CD14-positive monocyte (primary cell): ENCODE measurements around the gene TIPRL. TPM values are rescaled to one million over a fixed set of nuclear protein-coding genes. Genes with fewer than 3 reads are reported as not detected.

ENCODE experiments used
- DNase-seq, 3 donors: peaks; one replicate each; pipeline ENCODE4 v3.0.0-alpha.2; 2011 to 2022
- H2AFZ ChIP-seq: 2 replicates; pipeline ENCODE4 v1.6.0; 2012; ENCODE audit warnings: mild to moderate bottlenecking, low read depth, low read length, inconsistent platforms; ENCODE audit not compliant: insufficient read depth, poor library complexity, severe bottlenecking
- H3K27ac ChIP-seq, 2 donors: 1 replicate in 1 of 2; 2 replicates in 1 of 2; pipeline ENCODE4 v1.5.1; 2012 to 2013; ENCODE audit warnings: low read length in 2 of 2, control low read depth in 1 of 2, inconsistent platforms in 1 of 2, low read depth in 1 of 2, mild to moderate bottlenecking in 1 of 2
- H3K27me3 ChIP-seq, 2 donors: one replicate each; pipeline versions ENCODE4 v1.6.0 to v1.6.1; 2011 to 2013; ENCODE audit warnings: low read length in 2 of 2; ENCODE audit not compliant: control insufficient read depth in 2 of 2, insufficient read depth in 2 of 2
- H3K36me3 ChIP-seq, 2 donors: replicated peaks in 1 of 2; 1 replicate in 1 of 2; 2 replicates in 1 of 2; pipeline versions ENCODE4 v1.5.1 to v1.6.1; 2012 to 2013; ENCODE audit warnings: low read length in 2 of 2, control low read depth in 1 of 2, inconsistent platforms in 1 of 2, mild to moderate bottlenecking in 1 of 2; ENCODE audit not compliant: insufficient read depth in 2 of 2, control insufficient read depth in 1 of 2
- H3K4me1 ChIP-seq, 2 donors: 1 replicate in 1 of 2; 2 replicates in 1 of 2; pipeline versions ENCODE4 v1.5.1 to v1.6.1; 2012 to 2013; ENCODE audit warnings: low read length in 2 of 2, control low read depth in 1 of 2, inconsistent platforms in 1 of 2, mild to moderate bottlenecking in 1 of 2, moderate library complexity in 1 of 2; ENCODE audit not compliant: insufficient read depth in 2 of 2, control insufficient read depth in 1 of 2
- H3K4me2 ChIP-seq: replicated peaks from 2 replicates; pipeline ENCODE3; 2012; ENCODE audit warnings: low read length, moderate library complexity, mild to moderate bottlenecking; ENCODE audit not compliant: poor library complexity, severe bottlenecking; ENCODE audit errors: extremely low read depth
- H3K4me3 ChIP-seq, 3 experiments: fragments of 200-600 bp in 1 of 3; sonication (generic) in 1 of 3; replicated peaks in 1 of 3; 1 replicate in 2 of 3; 2 replicates in 1 of 3; pipeline ENCODE4 v1.5.1; 2011 to 2013; ENCODE audit warnings: low read length in 3 of 3, mild to moderate bottlenecking in 3 of 3, control low read depth in 2 of 3, low read depth in 2 of 3, inconsistent platforms in 1 of 3, moderate library complexity in 1 of 3
- H3K79me2 ChIP-seq: 2 replicates; pipeline ENCODE4 v1.6.0; 2012; ENCODE audit warnings: mild to moderate bottlenecking, control low read depth, inconsistent platforms, low read length, moderate library complexity; ENCODE audit not compliant: insufficient read depth
- H3K9ac ChIP-seq: 2 replicates; pipeline ENCODE4 v1.6.0; 2017; ENCODE audit warnings: low read length, mild to moderate bottlenecking; ENCODE audit not compliant: insufficient read depth, poor library complexity, severe bottlenecking
- H3K9me3 ChIP-seq, 2 donors: replicated peaks in 1 of 2; 1 replicate in 1 of 2; 2 replicates in 1 of 2; pipeline versions ENCODE4 v1.5.1 to v1.6.1; 2012 to 2013; ENCODE audit warnings: low read length in 2 of 2, control low read depth in 1 of 2; ENCODE audit not compliant: control insufficient read depth in 1 of 2, insufficient read depth in 1 of 2
- H4K20me1 ChIP-seq: 2 replicates; pipeline ENCODE4 v1.6.0; 2012; ENCODE audit warnings: mild to moderate bottlenecking, low read length, control low read depth, moderate library complexity; ENCODE audit not compliant: insufficient read depth
- H3K27ac Mint-ChIP-seq, 7 donors: one replicate each; pipeline ENCODE4 v1.8.0; 2020; ENCODE audit warnings: mild to moderate bottlenecking in 7 of 7, mixed read lengths in 7 of 7, moderate library complexity in 6 of 7, inconsistent platforms in 2 of 7
- H3K27me3 Mint-ChIP-seq, 3 donors: one replicate each; pipeline ENCODE4 v1.8.0; 2021 to 2022; ENCODE audit warnings: low read depth in 3 of 3, mild to moderate bottlenecking in 3 of 3, mixed read lengths in 3 of 3, moderate library complexity in 3 of 3, inconsistent platforms in 1 of 3
- H3K36me3 Mint-ChIP-seq, 2 donors: one replicate each; pipeline ENCODE4 v1.8.0; 2020; ENCODE audit warnings: mixed read lengths in 2 of 2, inconsistent platforms in 1 of 2, mild to moderate bottlenecking in 1 of 2
- H3K4me1 Mint-ChIP-seq: one replicate; pipeline ENCODE4 v1.8.0; 2020; ENCODE audit warnings: mild to moderate bottlenecking, mixed read lengths
- H3K4me3 Mint-ChIP-seq, 2 donors: one replicate each; pipeline ENCODE4 v1.8.0; 2020; ENCODE audit warnings: mild to moderate bottlenecking in 2 of 2, mixed read lengths in 2 of 2, moderate library complexity in 1 of 2
- H3K9me3 Mint-ChIP-seq, 7 donors: one replicate each; pipeline ENCODE4 v1.8.0; 2020 to 2022; ENCODE audit warnings: mixed read lengths in 7 of 7, mild to moderate bottlenecking in 6 of 7, moderate library complexity in 6 of 7, inconsistent platforms in 2 of 7
- CTCF ChIP-seq: fragments of 200-600 bp; IDR thresholded peaks from one replicate; pipeline ENCODE4 v1.8.0; 2022; ENCODE audit warnings: antibody characterized with exemption, mild to moderate bottlenecking
- WGBS: methylation state at CpG from one replicate; pipeline ENCODE4 v1.1.5; 2013; ENCODE audit warnings: missing lambda C conversion rate; ENCODE audit not compliant: insufficient coverage; 5-methylcytosine and 5-hydroxymethylcytosine counted together
- intact Hi-C, 2 donors: fragments of 100-400 bp; cut with micrococcal nuclease; formaldehyde crosslinking; loops; one replicate each; pipeline versions ENCODE4 v1.15.0 to v1.15.1; 2023
- polyA plus RNA-seq, 3 donors: library from polyadenylated mRNA; depleted of rRNA in 1 of 3; unstranded in 2 of 3; stranded (reverse) in 1 of 3; fragments of 300-500 nt in 2 of 3; fragments of >200 nt in 1 of 3; fragmentation: Illumina TruSeq in 2 of 3; gene quantifications; 1 replicate in 2 of 3; 2 replicates in 1 of 3; pipeline ENCODE4 v1.2.3, GENCODE V29; 2012 to 2021

TIPRL gene
- polyA plus RNA-seq, 3 donors = 8.7 to 35.0 (median 30.2) TPM

DNA sequence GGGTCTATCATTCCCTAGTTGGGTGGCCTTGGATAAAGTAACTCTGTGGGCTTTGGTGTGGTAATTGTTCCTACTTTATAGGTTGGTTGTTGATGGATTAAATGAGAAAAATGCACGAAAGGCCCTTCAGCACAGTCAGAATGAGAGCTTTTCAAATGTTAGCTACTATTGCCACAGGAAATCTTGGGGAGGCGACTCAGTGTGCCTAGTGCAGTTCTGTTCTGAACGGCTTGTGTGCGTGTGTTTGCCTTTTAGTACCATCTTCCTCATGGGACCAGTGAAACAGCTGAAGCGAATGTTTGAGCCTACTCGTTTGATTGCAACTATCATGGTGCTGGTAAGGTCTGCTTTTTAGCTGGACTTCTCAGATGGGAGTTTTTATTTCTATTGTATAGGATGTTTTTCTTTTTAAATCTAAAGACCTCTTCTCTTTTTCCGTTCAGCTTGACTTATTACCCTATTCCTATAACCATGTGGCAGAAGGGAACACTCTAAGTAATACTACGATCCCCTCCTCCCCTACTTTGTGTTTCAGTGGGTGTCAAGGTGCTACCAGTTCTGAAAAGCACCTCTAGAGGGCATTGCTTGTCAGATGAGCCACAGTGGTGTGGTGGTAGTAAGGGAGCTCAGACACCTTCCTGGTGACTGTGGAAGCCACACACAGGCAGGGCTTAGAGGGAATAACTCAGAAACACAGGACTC lies 56.2 kb downstream of the TIPRL start:
- peaks cover 82% of the 10 kb centered on the region for H3K79me2 ChIP-seq
- H3K4me1 Mint-ChIP-seq = peaks cover 8% of the 10 kb centered on the region

GRCh38 chr1:168235548-168235885 lies 56.8 kb downstream of the TIPRL start:
- Histone ChIP-seq H4K20me1 (peaks cover 99% of the 10 kb centered on the region), H3K9ac (no peak overlapping the region), H2AFZ (no peak overlapping the region), H3K36me3 (peaks cover 93 to 100% of the 10 kb centered on the region in 2 donors), H3K9me3 (no peaks in the 10 kb centered on the region), H3K4me1 (no peaks in the 10 kb centered on the region), H3K4me2 (no peak overlapping the region), H3K27me3 (no peaks in the 10 kb centered on the region), H3K4me3 (no peak overlapping the region), H3K27ac (no peak overlapping the region), H3K79me2 (peaks cover 77% of the 10 kb centered on the region)
- no peaks in the 10 kb centered on the region for H3K27me3 Mint-ChIP-seq
- no peaks in the 10 kb centered on the region for H3K9me3 Mint-ChIP-seq
- peaks cover 89 to 99% of the 10 kb centered on the region in 2 donors for H3K36me3 Mint-ChIP-seq
- intact Hi-C loops = no loop called here
- no peak for DNase-seq
- no peak overlapping the region for H3K4me3 Mint-ChIP-seq
- peak; percentile 5 for TF ChIP-seq CTCF
- H3K4me1 Mint-ChIP-seq = peaks cover 7% of the 10 kb centered on the region
- H3K27ac Mint-ChIP-seq = no peak overlapping the region

More for the DNA sequence above, 56.2 kb downstream of the TIPRL start:
- no peaks in the 10 kb centered on the region for H3K27me3 ChIP-seq
- TF ChIP-seq CTCF = peak; percentile 65
- intact Hi-C loops = no loop called here
- no peaks in the 10 kb centered on the region for H3K9me3 ChIP-seq
- no peaks in the 10 kb centered on the region for H3K4me1 ChIP-seq
- Mint-ChIP-seq H3K9me3 (no peaks in the 10 kb centered on the region), H3K4me3 (no peak overlapping the region), H3K27ac (peak overlapping the region in 1 of 7 donors; percentile 51), H3K27me3 (no peaks in the 10 kb centered on the region), H3K36me3 (peaks cover 85 to 96% of the 10 kb centered on the region in 2 donors)
- H3K36me3 ChIP-seq = peaks cover 91 to 100% of the 10 kb centered on the region in 2 donors
- no peak overlapping the region for H3K4me2 ChIP-seq
- no peak overlapping the region for H3K9ac ChIP-seq
- peaks cover 99% of the 10 kb centered on the region for H4K20me1 ChIP-seq
- WGBS = 100% methylated on average over 4 of the region's 8 CpGs
- no peak overlapping the region for H2AFZ ChIP-seq
- peak in 1 of 3 donors; percentile 22 for DNase-seq
- H3K4me3 ChIP-seq = no peak overlapping the region
- peak overlapping the region in 1 of 2 donors; percentile 2 for H3K27ac ChIP-seq
